K562 (cell line): Measurements from ENCODE around the gene MYH15. TPM values are rescaled to one million over a fixed set of nuclear protein-coding genes. Genes with fewer than 3 reads are reported as not detected.

Experiments used
- ADNP ChIP-seq: fragments of 200-800 bp; sonication (Bioruptor generic); IDR thresholded peaks from 2 replicates; pipeline ENCODE4 v1.6.1; 2016; ENCODE audit warnings: missing genetic modification characterization, missing compliant biosample characterization
- CBX5 ChIP-seq: IDR thresholded peaks from 2 replicates; pipeline ENCODE4 v1.6.1; 2014; ENCODE audit warnings: low read depth, borderline replicate concordance
- CTCF ChIP-seq, 3 experiments: IDR thresholded peaks in 2 of 3; conservative IDR thresholded peaks in 1 of 3; 2 replicates each; pipeline ENCODE4 v1.5.1; 2011 to 2012; ENCODE audit warnings: low read length in 3 of 3, mild to moderate bottlenecking in 3 of 3, control low read depth in 2 of 3, improper control_type of control experiment in 1 of 3, inconsistent platforms in 1 of 3, low read depth in 1 of 3, mixed read lengths in 1 of 3, moderate library complexity in 1 of 3; ENCODE audit not compliant: insufficient read depth in 2 of 3
- DMBX1 ChIP-seq: fragments of 250-450 bp; sonication (Bioruptor Pico); IDR thresholded peaks from 2 replicates; pipeline ENCODE4 v1.8.0; 2022; ENCODE audit warnings: inconsistent platforms, mild to moderate bottlenecking, moderate library complexity, borderline replicate concordance
- FOXA3 ChIP-seq, 2 experiments: fragments of 450-650 bp in 1 of 2; sonication (generic) in 1 of 2; formaldehyde crosslinking; IDR thresholded peaks in 1 of 2; conservative IDR thresholded peaks in 1 of 2; 2 replicates each; pipeline versions ENCODE4 v1.4.0 to v1.8.0; 2020 to 2022; ENCODE audit warnings: mild to moderate bottlenecking in 2 of 2, missing genetic modification reagents in 1 of 2
- HDGF ChIP-seq: fragments of 450-650 bp; IDR thresholded peaks from 2 replicates; pipeline ENCODE4 v1.6.1; 2016
- HNRNPLL ChIP-seq: fragments of 200-400 bp; formaldehyde crosslinking; IDR thresholded peaks from 2 replicates; pipeline ENCODE4 v1.6.1; 2017; ENCODE audit warnings: low read length, low read depth, mild to moderate bottlenecking; ENCODE audit not compliant: poor library complexity, severe bottlenecking
- KLF16 ChIP-seq: IDR thresholded peaks from 2 replicates; pipeline ENCODE4 v1.6.1; 2016; ENCODE audit warnings: antibody characterized with exemption
- MAFG ChIP-seq: fragments of 450-650 bp; conservative IDR thresholded peaks from 2 replicates; pipeline ENCODE4 v1.6.1; 2016; ENCODE audit warnings: missing genetic modification characterization, missing compliant biosample characterization
- RAD21 ChIP-seq, 2 experiments: fragments of 250-450 bp in 1 of 2; fragments of 450-650 bp in 1 of 2; sonication (Bioruptor Pico) in 1 of 2; formaldehyde crosslinking in 1 of 2; IDR thresholded peaks in 1 of 2; conservative IDR thresholded peaks in 1 of 2; 2 replicates each; pipeline versions ENCODE4 v1.4.0 to v1.8.0; 2020 to 2022; ENCODE audit warnings: mild to moderate bottlenecking in 2 of 2, moderate library complexity in 1 of 2
- SMAD4 ChIP-seq: fragments of 250-450 bp; sonication (Bioruptor Pico); conservative IDR thresholded peaks from 2 replicates; pipeline ENCODE4 v1.8.0; 2021; ENCODE audit warnings: inconsistent platforms, mild to moderate bottlenecking, moderate library complexity
- TEAD2 ChIP-seq: fragments of 450-650 bp; IDR thresholded peaks from 2 replicates; pipeline ENCODE4 v1.6.1; 2016; ENCODE audit warnings: missing genetic modification characterization, control low read depth, missing compliant biosample characterization
- TOE1 ChIP-seq, 2 experiments: fragments of 450-650 bp in 1 of 2; sonication (generic) in 1 of 2; formaldehyde crosslinking in 1 of 2; IDR thresholded peaks; 2 replicates each; pipeline versions ENCODE4 v1.7.1 to v1.8.0; 2016 to 2022; ENCODE audit warnings: borderline replicate concordance in 2 of 2, mild to moderate bottlenecking in 2 of 2, antibody characterized with exemption in 1 of 2, inconsistent platforms in 1 of 2, low read depth in 1 of 2, missing genetic modification reagents in 1 of 2, moderate library complexity in 1 of 2
- polyA plus RNA-seq, 8 experiments: library from polyadenylated mRNA; depleted of rRNA in 4 of 8; stranded (reverse) in 5 of 8; unstranded in 3 of 8; fragments of >200 nt; fragmentation: Nextera tagmentation in 2 of 8; fragmentation: Illumina TruSeq in 1 of 8; extraction: Ambion mirVana in 2 of 8; extraction: Trizol in 1 of 8; gene quantifications; 2 replicates each; pipeline versions ENCODE4 v1.2.1 to v1.2.3, GENCODE V29; 2011 to 2014; ENCODE audit warnings: inconsistent platforms in 1 of 8, missing spikeins in 1 of 8
- total RNA-seq, 7 experiments: library from RNA; depleted of rRNA in 6 of 7; stranded (reverse); fragments of >200 nt in 6 of 7; fragmentation: Illumina TruSeq in 2 of 7; extraction: Trizol in 2 of 7; gene quantifications; 2 replicates each; pipeline versions ENCODE4 v1.2.1 to v1.2.3, GENCODE V29; 2011 to 2021; ENCODE audit warnings: low replicate concordance in 1 of 7
- TF ChIP-seq, protein P1 (sequence below): fragments of 450-650 bp; IDR thresholded peaks from 2 replicates; pipeline ENCODE4 v1.6.1; 2016; ENCODE audit warnings: low read depth

Gene MYH15
- total and polyA plus RNA-seq, 9 of the 15 experiments (the other 6 are each of a cell fraction or from before 2014, with no cell fraction given), result 0.03 to 0.29 (median 0.12) TPM

DNA sequence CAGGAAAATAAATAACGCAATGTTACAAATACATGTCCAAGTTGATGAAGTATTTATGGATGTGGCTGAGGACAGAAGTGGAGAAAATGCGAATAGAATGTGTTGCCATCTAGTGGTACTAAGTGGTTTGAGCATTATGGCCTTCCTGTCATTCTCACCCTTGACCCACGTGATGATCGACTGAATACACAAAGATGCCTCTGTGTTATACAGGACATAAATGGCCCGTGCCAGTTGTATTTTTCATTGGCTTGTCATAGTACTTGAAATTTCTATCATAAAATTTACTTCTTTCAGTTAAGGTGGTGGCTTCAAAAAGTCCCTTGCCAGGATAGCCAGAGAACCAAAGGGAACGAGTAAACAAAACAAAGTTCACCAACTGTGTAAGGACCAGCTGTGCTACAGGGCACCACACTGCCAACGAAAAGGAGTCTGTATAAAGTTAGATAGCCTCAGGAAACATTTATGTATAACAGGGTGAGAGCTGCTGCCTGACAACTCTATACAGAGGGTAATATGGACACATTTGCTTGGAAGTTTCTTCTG, 103.7 kb downstream of the MYH15 start (continued):
- TF ChIP-seq TOE1 (IDR thresholded peaks at IDR 0.05; ENCODE audit: borderline replicate concordance) (no peak), TOE1 (CRISPR knock-in tag; IDR thresholded peaks at IDR 0.05; ENCODE audit: borderline replicate concordance, low read depth) (no peak), FOXA3 (CRISPR knock-in tag; conservative IDR thresholded peaks at IDR 0.05 in 1 of 2, IDR thresholded peaks at IDR 0.05 in 1 of 2) (peak in 1 of 2 experiments; percentile 35; a peak in 1 of 4 replicates), DMBX1 (CRISPR knock-in tag) (no peak), CBX5 (no peak), HDGF (no peak), RAD21 (CRISPR knock-in tag; conservative IDR thresholded peaks at IDR 0.05 in 1 of 2, IDR thresholded peaks at IDR 0.05 in 1 of 2) (peak; percentile 78 to 84), ADNP (no peak), SMAD4 (no peak), TEAD2 (tag) (no peak), KLF16 (no peak), CTCF (IDR thresholded peaks at IDR 0.05 in 2 of 3, conservative IDR thresholded peaks at IDR 0.05 in 1 of 3; ENCODE audit: insufficient read depth in 2 of 3, low read depth in 1 of 3, low read length in 3 of 3) (peak; percentile 55 to 75 (median 61)), HNRNPLL (no peak), MAFG (tag) (no peak)
- TF ChIP-seq, protein P1, sequence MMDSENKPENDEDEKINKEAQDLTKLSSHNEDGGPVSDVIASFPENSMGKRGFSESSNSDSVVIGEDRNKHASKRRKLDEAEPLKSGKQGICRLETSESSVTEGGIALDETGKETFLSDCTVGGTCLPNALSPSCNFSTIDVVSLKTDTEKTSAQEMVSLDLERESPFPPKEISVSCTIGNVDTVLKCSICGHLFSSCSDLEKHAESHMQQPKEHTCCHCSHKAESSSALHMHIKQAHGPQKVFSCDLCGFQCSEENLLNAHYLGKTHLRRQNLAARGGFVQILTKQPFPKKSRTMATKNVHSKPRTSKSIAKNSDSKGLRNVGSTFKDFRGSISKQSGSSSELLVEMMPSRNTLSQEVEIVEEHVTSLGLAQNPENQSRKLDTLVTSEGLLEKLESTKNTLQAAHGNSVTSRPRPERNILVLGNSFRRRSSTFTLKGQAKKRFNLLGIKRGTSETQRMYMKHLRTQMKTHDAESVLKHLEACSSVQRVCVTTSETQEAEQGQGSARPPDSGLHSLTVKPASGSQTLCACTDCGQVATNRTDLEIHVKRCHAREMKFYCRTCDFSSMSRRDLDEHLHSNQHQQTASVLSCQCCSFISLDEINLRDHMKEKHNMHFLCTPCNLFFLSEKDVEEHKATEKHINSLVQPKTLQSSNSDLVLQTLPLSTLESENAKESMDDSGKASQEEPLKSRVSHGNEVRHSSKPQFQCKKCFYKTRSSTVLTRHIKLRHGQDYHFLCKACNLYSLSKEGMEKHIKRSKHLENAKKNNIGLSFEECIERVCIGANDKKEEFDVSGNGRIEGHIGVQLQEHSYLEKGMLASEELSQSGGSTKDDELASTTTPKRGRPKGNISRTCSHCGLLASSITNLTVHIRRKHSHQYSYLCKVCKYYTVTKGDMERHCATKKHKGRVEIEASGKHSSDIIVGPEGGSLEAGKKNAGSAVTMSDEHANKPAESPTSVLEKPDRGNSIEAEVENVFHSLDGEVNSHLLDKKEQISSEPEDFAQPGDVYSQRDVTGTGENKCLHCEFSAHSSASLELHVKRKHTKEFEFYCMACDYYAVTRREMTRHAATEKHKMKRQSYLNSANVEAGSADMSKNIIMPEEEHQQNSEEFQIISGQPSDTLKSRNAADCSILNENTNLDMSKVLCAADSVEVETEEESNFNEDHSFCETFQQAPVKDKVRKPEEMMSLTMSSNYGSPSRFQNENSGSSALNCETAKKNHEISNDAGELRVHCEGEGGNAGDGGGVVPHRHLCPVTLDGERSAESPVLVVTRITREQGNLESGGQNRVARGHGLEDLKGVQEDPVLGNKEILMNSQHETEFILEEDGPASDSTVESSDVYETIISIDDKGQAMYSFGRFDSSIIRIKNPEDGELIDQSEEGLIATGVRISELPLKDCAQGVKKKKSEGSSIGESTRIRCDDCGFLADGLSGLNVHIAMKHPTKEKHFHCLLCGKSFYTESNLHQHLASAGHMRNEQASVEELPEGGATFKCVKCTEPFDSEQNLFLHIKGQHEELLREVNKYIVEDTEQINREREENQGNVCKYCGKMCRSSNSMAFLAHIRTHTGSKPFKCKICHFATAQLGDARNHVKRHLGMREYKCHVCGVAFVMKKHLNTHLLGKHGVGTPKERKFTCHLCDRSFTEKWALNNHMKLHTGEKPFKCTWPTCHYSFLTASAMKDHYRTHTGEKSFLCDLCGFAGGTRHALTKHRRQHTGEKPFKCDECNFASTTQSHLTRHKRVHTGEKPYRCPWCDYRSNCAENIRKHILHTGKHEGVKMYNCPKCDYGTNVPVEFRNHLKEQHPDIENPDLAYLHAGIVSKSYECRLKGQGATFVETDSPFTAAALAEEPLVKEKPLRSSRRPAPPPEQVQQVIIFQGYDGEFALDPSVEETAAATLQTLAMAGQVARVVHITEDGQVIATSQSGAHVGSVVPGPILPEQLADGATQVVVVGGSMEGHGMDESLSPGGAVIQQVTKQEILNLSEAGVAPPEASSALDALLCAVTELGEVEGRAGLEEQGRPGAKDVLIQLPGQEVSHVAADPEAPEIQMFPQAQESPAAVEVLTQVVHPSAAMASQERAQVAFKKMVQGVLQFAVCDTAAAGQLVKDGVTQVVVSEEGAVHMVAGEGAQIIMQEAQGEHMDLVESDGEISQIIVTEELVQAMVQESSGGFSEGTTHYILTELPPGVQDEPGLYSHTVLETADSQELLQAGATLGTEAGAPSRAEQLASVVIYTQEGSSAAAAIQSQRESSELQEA, result no peak
